GM10266 (cell line): ENCODE measurements around the gene ZRANB3.

ENCODE experiments used
- DNase-seq: peaks from one replicate; pipeline ENCODE4 v3.0.0; 2012; ENCODE audit errors: extremely low spot score
- CTCF ChIP-seq: IDR thresholded peaks from 2 replicates; pipeline ENCODE4 v1.5.1; 2012; ENCODE audit warnings: mild to moderate bottlenecking, low read depth; ENCODE audit not compliant: control insufficient read depth, insufficient read depth; ENCODE audit errors: missing control alignments

ZRANB3 gene

GRCh38 chr2:135099802-135100483 lies 431.1 kb downstream of the ZRANB3 start:
- no peak for TF ChIP-seq CTCF
- DNase-seq = no peak

- no peak for DNase-seq
- no peak for TF ChIP-seq CTCF
Measured at GRCh38 chr2:135097532-135098231, 433.3 kb downstream of the ZRANB3 start.

GRCh38 chr2:135096665-135097446 lies 434.2 kb downstream of the ZRANB3 start:
- DNase-seq = no peak
- TF ChIP-seq CTCF = no peak

- no peak for DNase-seq
- no peak for TF ChIP-seq CTCF
Measured at GRCh38 chr2:135095591-135095990, 435.4 kb downstream of the ZRANB3 start.

- DNase-seq = no peak
- no peak for TF ChIP-seq CTCF
Measured at GRCh38 chr2:135094508-135094907, 436.5 kb downstream of the ZRANB3 start.

GRCh38 chr2:135093670-135094330 lies 437.2 kb downstream of the ZRANB3 start:
- TF ChIP-seq CTCF = no peak
- no peak for DNase-seq
